Measurements from ENCODE around the gene DYNLL1. TPM values are rescaled to one million over a fixed set of nuclear protein-coding genes. Genes with fewer than 3 reads are reported as not detected.
A peak's percentile ranks its signal among the peaks of the same experiment; 100 is the strongest.
"Not testable (repeated sequence)": the region's sequence is repeated elsewhere in the genome, so short reads cannot be mapped to it uniquely, and the experiment has no call there.

DYNLL1 gene
- total RNA-seq (99.0 TPM), polyA plus RNA-seq (100 to 1,000 TPM; 480 to 692 (median 547) TPM)

DNA sequence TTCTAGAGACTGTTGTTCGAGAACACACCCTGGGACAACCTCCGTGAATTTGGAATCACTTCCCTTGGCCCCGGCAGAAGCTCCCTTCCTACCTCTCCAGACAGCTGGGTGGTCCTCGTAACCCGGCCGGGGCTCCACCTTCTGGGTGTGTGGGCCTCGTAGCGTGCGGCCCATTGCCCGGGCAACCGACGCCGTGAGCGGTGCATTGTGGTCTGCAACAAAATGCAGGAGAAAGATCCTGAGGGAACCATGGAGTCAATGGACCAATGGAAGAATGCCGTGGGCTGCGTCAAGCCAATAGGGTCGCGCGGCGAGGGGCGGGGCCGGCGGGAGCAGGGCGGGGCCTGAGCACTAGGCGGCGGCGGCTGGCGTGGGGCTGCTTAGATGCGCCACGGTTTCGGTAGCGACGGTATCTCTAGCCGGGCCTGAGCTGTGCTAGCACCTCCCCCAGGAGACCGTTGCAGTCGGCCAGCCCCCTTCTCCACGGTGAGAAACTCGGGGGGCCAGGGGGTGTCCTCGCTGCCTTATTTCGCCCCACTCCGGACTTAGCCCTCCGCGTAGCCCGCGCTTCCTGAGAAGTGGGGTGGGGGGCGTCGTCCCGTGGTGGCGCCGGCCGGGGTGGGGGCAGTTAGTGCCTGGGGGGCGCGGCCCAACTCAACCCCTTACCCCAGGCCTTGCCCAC lies at the start of gene DYNLL1:
TSS of gene DYNLL1 (plus strand) at position 383 of the 682 bp plus-strand sequence. CDS start 309 bp downstream, outside the sequence.
- DNase-seq (peak; percentile 94 to 97 (median 96)), ATAC-seq (ENCODE audit: low read depth in 2 of 2) (peak; percentile 98 to 99)
- Histone ChIP-seq H3K9me3 (ENCODE audit: control insufficient read depth in 2 of 2, low read length in 2 of 2) (no peaks in the 10 kb centered on the region), H3K27me3 (ENCODE audit: control insufficient read depth, insufficient read depth, low read length) (no peaks in the 10 kb centered on the region), H3K36me3 (ENCODE audit: control insufficient read depth, insufficient read depth, low read length) (peaks cover 7% of the 10 kb centered on the region), H3K27ac (ENCODE audit: insufficient read depth, low read length, poor library complexity, severe bottlenecking) (peak within 1 kb of the TSS; percentile 83), H3K4me1 (ENCODE audit: control insufficient read depth, insufficient read depth, low read length, poor library complexity, severe bottlenecking) (peaks cover 22% of the 10 kb centered on the region), H3K4me3 (ENCODE audit: low read depth, low read length) (peak within 1 kb of the TSS; percentile 86)
- peak within 1 kb of the TSS; percentile 84 to 96 (median 89) for H3K27ac Mint-ChIP-seq
- peak within 1 kb of the TSS; percentile 95 to 100 (median 96) for H3K4me3 Mint-ChIP-seq
- H3K36me3 Mint-ChIP-seq = peaks cover 11% of the 10 kb centered on the region
- no peaks in the 10 kb centered on the region for H3K9me3 Mint-ChIP-seq
- H3K4me1 Mint-ChIP-seq = peaks cover 18 to 37% (median 28%) of the 10 kb centered on the region in 4 donors
- no peaks in the 10 kb centered on the region for H3K27me3 Mint-ChIP-seq

DNA sequence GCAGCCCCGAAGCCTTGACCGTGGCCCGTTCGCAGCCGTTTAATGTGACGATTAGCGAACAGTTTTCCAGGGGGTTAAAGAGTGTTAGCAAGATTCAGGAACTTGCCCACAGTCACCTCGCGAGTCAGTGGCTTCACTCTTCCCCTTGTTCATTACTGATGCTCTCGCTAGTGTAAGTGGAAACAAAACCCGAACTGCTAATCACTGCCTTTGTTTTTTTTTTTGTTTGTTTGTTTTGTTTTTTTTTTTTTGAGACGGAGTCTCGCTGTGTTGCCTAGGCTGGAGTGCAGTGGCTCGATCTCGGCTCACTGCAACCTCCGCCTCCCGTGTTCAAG lies 49.1 kb upstream of the DYNLL1 start:
- peak overlapping the region; percentile 91 for H3K4me3 ChIP-seq (ENCODE audit: low read depth, low read length)

DNA sequence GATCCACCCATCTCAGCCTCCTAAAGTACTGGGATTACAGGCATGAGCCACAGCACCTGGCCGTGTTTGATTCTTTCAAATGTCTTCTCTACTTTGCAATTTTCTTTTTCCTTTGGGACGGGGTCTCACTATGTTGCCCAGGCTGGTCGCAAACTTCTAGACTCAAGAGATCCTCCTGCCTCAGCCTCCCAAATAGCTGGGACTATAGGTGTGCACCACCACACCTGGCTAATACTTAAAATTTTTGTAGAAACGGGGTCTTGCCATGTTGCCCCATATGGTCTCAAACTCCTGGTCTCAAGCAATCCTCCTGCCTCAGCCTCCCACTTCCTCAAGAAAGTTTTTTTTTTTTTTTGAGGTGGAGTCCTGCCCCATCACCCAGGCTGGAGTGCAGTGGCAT lies 47.9 kb upstream of the DYNLL1 start:
- peaks cover 26% of the 10 kb centered on the region for H3K4me1 ChIP-seq (ENCODE audit: control insufficient read depth, insufficient read depth, low read length, poor library complexity, severe bottlenecking)
- no peak overlapping the region for H3K27ac ChIP-seq (ENCODE audit: insufficient read depth, low read length, poor library complexity, severe bottlenecking)
- H3K4me3 Mint-ChIP-seq = peak overlapping the region; percentile 95 to 99 (median 98)
- H3K4me1 Mint-ChIP-seq = peaks cover 8 to 37% (median 25%) of the 10 kb centered on the region in 4 donors
- H3K4me3 ChIP-seq (ENCODE audit: low read depth, low read length) = no peak overlapping the region
- ATAC-seq (ENCODE audit: low read depth in 2 of 2) (no peak), DNase-seq (no peak)
- no peaks in the 10 kb centered on the region for H3K9me3 Mint-ChIP-seq
- no peaks in the 10 kb centered on the region for H3K27me3 Mint-ChIP-seq
- H3K36me3 Mint-ChIP-seq = peaks cover 12% of the 10 kb centered on the region
- H3K27me3 ChIP-seq (ENCODE audit: control insufficient read depth, insufficient read depth, low read length) = no peaks in the 10 kb centered on the region
- no peaks in the 10 kb centered on the region for H3K9me3 ChIP-seq (ENCODE audit: control insufficient read depth in 2 of 2, low read length in 2 of 2)
- H3K36me3 ChIP-seq (ENCODE audit: control insufficient read depth, insufficient read depth, low read length) = peaks cover 20% of the 10 kb centered on the region
- peak overlapping the region in 1 of 3 donors; percentile 100 for H3K27ac Mint-ChIP-seq

More for the DNA sequence above, 49.1 kb upstream of the DYNLL1 start:
- peaks cover 21% of the 10 kb centered on the region for H3K36me3 ChIP-seq (ENCODE audit: control insufficient read depth, insufficient read depth, low read length)
- H3K27ac ChIP-seq (ENCODE audit: insufficient read depth, low read length, poor library complexity, severe bottlenecking) = peak overlapping the region; percentile 86
- H3K4me3 Mint-ChIP-seq = peak overlapping the region; percentile 95 to 99 (median 98)
- not testable (repeated sequence) for ATAC-seq (ENCODE audit: low read depth in 2 of 2); H3K9me3 ChIP-seq (ENCODE audit: control insufficient read depth in 2 of 2, low read length in 2 of 2); H3K27me3 Mint-ChIP-seq; H3K9me3 Mint-ChIP-seq; DNase-seq; H3K27me3 ChIP-seq (ENCODE audit: control insufficient read depth, insufficient read depth, low read length)
- peaks cover 12% of the 10 kb centered on the region for H3K36me3 Mint-ChIP-seq
- peaks cover 26% of the 10 kb centered on the region for H3K4me1 ChIP-seq (ENCODE audit: control insufficient read depth, insufficient read depth, low read length, poor library complexity, severe bottlenecking)
- H3K27ac Mint-ChIP-seq = peak overlapping the region; percentile 99 to 100 (median 100)
- H3K4me1 Mint-ChIP-seq = peaks cover 8 to 35% (median 24%) of the 10 kb centered on the region in 4 donors

GRCh38 chr12:120452524-120452923 lies 43.4 kb upstream of the DYNLL1 start:
- peaks cover 15% of the 10 kb centered on the region for H3K36me3 Mint-ChIP-seq
- not testable (repeated sequence) for H3K27me3 Mint-ChIP-seq; H3K4me3 ChIP-seq (ENCODE audit: low read depth, low read length); H3K9me3 ChIP-seq (ENCODE audit: control insufficient read depth in 2 of 2, low read length in 2 of 2); H3K4me1 ChIP-seq (ENCODE audit: control insufficient read depth, insufficient read depth, low read length, poor library complexity, severe bottlenecking); H3K27ac ChIP-seq (ENCODE audit: insufficient read depth, low read length, poor library complexity, severe bottlenecking); H3K9me3 Mint-ChIP-seq; ATAC-seq (ENCODE audit: low read depth in 2 of 2); DNase-seq; H3K27me3 ChIP-seq (ENCODE audit: control insufficient read depth, insufficient read depth, low read length); H3K4me3 Mint-ChIP-seq
- H3K27ac Mint-ChIP-seq = peak overlapping the region in 1 of 3 donors; percentile 60
- H3K36me3 ChIP-seq (ENCODE audit: control insufficient read depth, insufficient read depth, low read length) = peaks cover 26% of the 10 kb centered on the region
- H3K4me1 Mint-ChIP-seq = peaks cover 2 to 24% (median 17%) of the 10 kb centered on the region in 4 donors

GRCh38 chr12:120453060-120453750 lies 42.7 kb upstream of the DYNLL1 start:
- Mint-ChIP-seq H3K4me3 (peak overlapping the region in 1 of 4 donors; percentile 26), H3K4me1 (peaks cover 0 to 17% (median 12%) of the 10 kb centered on the region in 4 donors), H3K9me3 (no peaks in the 10 kb centered on the region), H3K36me3 (peaks cover 15% of the 10 kb centered on the region), H3K27me3 (no peaks in the 10 kb centered on the region), H3K27ac (peak overlapping the region in 2 of 3 donors; percentile 46 to 52)
- no peak for DNase-seq
- ATAC-seq (ENCODE audit: low read depth in 2 of 2) = no peak
- H3K36me3 ChIP-seq (ENCODE audit: control insufficient read depth, insufficient read depth, low read length) = peaks cover 27% of the 10 kb centered on the region
- H3K4me3 ChIP-seq (ENCODE audit: low read depth, low read length) = no peak overlapping the region
- no peak overlapping the region for H3K27ac ChIP-seq (ENCODE audit: insufficient read depth, low read length, poor library complexity, severe bottlenecking)
- peaks cover 3% of the 10 kb centered on the region for H3K4me1 ChIP-seq (ENCODE audit: control insufficient read depth, insufficient read depth, low read length, poor library complexity, severe bottlenecking)
- H3K27me3 ChIP-seq (ENCODE audit: control insufficient read depth, insufficient read depth, low read length) = no peaks in the 10 kb centered on the region
- H3K9me3 ChIP-seq (ENCODE audit: control insufficient read depth in 2 of 2, low read length in 2 of 2) = no peaks in the 10 kb centered on the region

- H3K27me3 Mint-ChIP-seq = no peaks in the 10 kb centered on the region
- Histone ChIP-seq H3K27me3 (ENCODE audit: control insufficient read depth, insufficient read depth, low read length) (no peaks in the 10 kb centered on the region), H3K36me3 (ENCODE audit: control insufficient read depth, insufficient read depth, low read length) (peaks cover 35% of the 10 kb centered on the region), H3K9me3 (ENCODE audit: control insufficient read depth in 2 of 2, low read length in 2 of 2) (no peaks in the 10 kb centered on the region), H3K27ac (ENCODE audit: insufficient read depth, low read length, poor library complexity, severe bottlenecking) (peak overlapping the region; percentile 19), H3K4me1 (ENCODE audit: control insufficient read depth, insufficient read depth, low read length, poor library complexity, severe bottlenecking) (no peaks in the 10 kb centered on the region), H3K4me3 (ENCODE audit: low read depth, low read length) (no peak overlapping the region)
- no peaks in the 10 kb centered on the region for H3K9me3 Mint-ChIP-seq
- peak in 2 of 3 donors; percentile 45 to 60 for DNase-seq
- peaks cover 0 to 15% (median 11%) of the 10 kb centered on the region in 4 donors for H3K4me1 Mint-ChIP-seq
- H3K4me3 Mint-ChIP-seq = peak overlapping the region in 1 of 4 donors; percentile 26
- peak; percentile 85 to 86 for ATAC-seq (ENCODE audit: low read depth in 2 of 2)
- peak overlapping the region in 2 of 3 donors; percentile 46 to 52 for H3K27ac Mint-ChIP-seq
- peaks cover 17% of the 10 kb centered on the region for H3K36me3 Mint-ChIP-seq
Measured at GRCh38 chr12:120453977-120454376, 41.9 kb upstream of the DYNLL1 start.

- peaks cover 0 to 12% (median 9%) of the 10 kb centered on the region in 4 donors for H3K4me1 Mint-ChIP-seq
- H3K4me3 Mint-ChIP-seq = no peak overlapping the region
- H3K27me3 ChIP-seq (ENCODE audit: control insufficient read depth, insufficient read depth, low read length) = no peaks in the 10 kb centered on the region
- peaks cover 45% of the 10 kb centered on the region for H3K36me3 ChIP-seq (ENCODE audit: control insufficient read depth, insufficient read depth, low read length)
- no peaks in the 10 kb centered on the region for H3K9me3 Mint-ChIP-seq
- H3K4me1 ChIP-seq (ENCODE audit: control insufficient read depth, insufficient read depth, low read length, poor library complexity, severe bottlenecking) = no peaks in the 10 kb centered on the region
- H3K4me3 ChIP-seq (ENCODE audit: low read depth, low read length) = no peak overlapping the region
- H3K27me3 Mint-ChIP-seq = no peaks in the 10 kb centered on the region
- H3K9me3 ChIP-seq (ENCODE audit: control insufficient read depth in 2 of 2, low read length in 2 of 2) = no peaks in the 10 kb centered on the region
- ATAC-seq (ENCODE audit: low read depth in 2 of 2) (no peak), DNase-seq (no peak)
- H3K36me3 Mint-ChIP-seq = peaks cover 24% of the 10 kb centered on the region
- H3K27ac Mint-ChIP-seq = no peak overlapping the region
- no peak overlapping the region for H3K27ac ChIP-seq (ENCODE audit: insufficient read depth, low read length, poor library complexity, severe bottlenecking)
Measured at GRCh38 chr12:120455302-120455701, 40.6 kb upstream of the DYNLL1 start.

Measured in CD4-positive, CD25-positive, alpha-beta regulatory T cell (primary cell).